GM18907 (cell line): ENCODE data around the gene KSR2.
"Not testable (repeated sequence)": the region's sequence is repeated elsewhere in the genome, so short reads cannot be mapped to it uniquely, and the experiment has no call there.

Source experiments
- ATAC-seq: cut with Tn5 transposase; IDR thresholded peaks from one replicate; pipeline ENCODE4 v1.9.1; 2021; ENCODE audit warnings: mild to moderate bottlenecking, moderate library complexity; ENCODE audit not compliant: unreplicated experiment

Gene KSR2

DNA sequence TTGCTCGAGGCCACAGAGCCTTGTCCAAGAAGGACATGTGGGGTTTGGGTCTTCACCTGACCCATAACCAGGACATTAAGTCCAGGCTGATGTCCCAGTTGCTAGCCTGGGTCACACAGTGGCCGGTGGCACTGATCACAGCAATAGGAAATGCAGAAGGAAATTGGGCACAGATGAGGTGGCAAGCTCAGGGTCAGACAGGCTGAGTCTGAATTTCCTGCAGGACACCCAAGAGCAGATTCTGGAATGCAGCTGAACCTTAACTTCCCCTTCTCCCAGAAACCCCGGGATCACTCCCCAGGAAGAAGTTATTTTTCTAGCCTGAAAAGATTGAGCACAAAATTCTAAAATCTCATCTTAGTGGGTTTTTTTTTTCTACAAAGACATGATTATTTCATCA, 199.9 kb downstream of the KSR2 start:
- no peak for ATAC-seq

DNA sequence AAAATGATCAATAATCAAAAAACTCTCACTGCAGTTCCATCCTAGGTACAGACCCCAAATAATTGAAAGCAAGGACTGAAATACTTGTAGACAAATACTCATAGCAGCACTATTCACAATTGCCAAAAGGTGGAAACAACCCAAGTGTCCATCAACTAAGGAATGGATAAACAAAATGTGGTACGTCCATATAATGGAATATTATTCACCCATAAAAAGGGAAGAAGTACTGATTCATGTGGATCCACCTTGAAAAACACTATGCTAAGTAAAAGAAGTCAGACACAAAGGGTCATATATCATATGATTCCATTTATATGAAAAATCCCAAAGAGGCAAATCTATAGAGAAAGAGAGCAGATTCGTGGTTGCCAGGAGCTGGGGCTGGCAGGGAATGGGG, 202.8 kb downstream of the KSR2 start:
- no peak for ATAC-seq

DNA sequence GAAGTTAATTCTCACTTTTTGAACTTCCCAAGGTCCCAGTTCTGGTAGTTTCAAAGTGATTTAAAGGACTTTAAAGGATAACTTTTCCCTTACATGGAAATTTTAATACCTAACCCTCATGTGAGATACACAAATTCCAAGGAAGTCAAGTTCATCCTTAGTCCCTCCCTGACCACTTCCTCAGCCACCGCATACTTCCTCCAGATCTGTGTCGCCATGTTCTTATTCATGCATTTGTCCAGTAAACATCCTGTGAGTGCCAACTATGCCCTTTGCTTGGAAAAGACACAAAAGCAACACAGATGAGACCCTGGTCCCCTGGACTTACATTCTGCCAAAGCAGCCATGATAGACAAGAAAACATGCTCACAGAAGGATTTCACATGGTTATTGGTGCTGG, 206.6 kb downstream of the KSR2 start:
- ATAC-seq: no peak

DNA sequence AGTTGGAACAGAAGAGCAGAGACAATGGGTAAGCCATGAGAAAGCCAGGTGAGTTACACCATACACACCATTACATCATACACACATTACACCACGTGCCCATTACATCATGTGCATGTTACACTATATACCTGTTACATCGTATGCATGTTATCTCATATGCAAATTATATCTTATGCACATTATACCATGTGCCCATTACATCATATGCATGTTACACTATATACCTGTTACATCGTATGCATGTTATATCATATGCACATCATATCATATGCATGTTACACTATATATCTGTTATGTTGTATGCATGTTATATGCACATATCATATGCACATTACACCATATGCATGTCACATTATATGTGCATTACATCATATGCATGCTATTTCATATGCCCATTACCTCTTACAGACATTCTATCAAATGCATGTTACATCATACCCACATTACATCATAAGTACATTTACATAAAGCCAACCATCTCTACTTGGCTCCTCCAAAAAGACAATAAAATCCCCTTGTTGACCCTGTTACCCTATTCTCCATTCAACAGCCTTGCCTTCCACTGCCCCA, 207.2 kb downstream of the KSR2 start:
- ATAC-seq: no peak

DNA sequence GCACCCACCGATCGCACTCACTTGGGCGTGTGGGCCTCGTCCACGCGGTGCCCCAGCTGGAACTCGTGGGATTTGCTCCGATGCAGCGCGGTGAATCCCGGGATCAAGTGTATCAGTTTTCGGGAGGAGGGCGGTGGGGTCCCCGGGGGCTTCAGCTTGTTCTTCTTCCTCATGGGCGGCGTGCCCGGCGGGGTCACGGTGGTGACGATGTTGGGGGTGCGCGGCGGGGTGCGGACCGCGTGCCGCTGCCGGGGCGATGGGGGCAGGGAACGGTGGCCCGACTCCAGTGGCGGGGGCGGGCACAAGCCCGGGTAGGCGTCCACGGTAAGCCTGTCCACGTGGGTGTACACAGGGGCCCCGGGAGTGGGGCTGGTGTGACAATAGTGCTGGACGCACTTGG, 207.8 kb downstream of the KSR2 start:
- no peak for ATAC-seq

DNA sequence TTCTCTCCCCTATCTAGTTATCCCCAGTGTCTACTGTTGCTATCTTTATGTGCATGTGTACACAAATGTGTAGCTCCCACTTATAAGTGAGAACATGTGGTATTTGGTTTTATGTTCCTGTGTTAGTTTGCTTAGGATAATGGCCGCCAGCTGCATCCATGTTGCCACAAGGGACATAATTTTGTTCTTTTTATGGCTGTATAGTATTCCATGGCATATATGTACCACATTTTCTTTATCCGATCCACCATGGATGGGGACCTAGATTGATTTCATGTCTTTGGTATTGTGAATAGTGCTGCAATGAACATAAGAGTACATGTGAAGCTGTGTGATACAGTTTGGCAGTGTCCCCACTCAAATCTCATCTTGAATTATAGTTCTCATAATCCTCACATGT, 218.1 kb downstream of the KSR2 start:
- no peak for ATAC-seq

DNA sequence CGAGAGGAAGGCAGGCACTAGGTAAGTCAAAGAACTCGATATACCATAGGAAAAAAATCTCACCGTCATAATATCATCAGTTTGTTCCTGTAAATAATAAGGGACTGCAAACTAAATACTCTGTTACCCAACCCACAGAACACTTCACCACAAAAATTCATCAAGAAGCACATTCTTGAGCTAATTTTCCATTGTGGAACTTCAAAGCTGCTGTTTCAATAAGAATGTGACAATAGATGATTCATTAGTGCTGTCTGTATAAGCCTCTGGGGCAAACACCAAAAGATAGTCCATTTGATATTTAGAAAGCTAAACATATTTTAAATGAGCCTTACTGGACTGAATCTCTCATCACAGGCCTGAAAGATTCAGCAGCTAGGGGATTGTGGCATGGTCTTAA, 219.4 kb downstream of the KSR2 start:
- no peak for ATAC-seq

DNA sequence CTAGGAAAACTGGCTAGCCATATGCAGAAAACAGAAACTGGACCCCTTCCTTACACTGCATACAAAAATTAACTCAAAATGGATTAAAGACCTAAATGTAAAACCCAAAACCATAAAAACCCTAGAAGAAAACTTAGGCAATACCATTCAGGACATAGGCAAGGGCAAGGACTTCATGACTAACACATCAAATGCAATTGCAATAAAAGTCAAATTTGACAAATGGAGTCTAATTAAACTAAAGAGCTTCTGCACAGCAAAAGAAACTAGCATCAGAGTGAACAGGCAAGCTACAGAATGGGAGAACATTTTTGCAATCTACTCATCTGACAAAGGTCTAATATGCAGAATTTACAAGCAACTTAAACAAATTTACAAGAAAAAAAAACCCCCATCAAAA, 222.4 kb downstream of the KSR2 start:
- not testable (repeated sequence) for ATAC-seq

DNA sequence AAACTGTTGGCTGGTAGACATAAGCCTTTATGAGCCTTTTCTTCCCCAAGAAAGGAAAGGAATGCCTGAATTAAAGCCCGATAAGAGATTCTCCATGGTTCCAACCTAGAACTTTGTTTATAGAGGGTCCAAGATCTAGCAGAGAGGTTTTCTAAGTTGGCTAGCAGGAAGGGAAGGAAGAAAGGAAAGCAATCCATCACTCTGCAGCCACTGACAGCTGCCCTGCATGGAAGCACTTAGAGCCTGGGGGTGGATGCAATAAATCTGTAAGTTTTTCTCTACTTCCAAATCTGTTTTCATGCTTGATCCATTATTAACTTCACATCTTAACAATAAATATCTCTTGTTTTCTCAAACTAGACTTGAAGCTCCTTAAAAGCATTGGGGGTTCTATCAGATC, 224.4 kb downstream of the KSR2 start:
- ATAC-seq: no peak

DNA sequence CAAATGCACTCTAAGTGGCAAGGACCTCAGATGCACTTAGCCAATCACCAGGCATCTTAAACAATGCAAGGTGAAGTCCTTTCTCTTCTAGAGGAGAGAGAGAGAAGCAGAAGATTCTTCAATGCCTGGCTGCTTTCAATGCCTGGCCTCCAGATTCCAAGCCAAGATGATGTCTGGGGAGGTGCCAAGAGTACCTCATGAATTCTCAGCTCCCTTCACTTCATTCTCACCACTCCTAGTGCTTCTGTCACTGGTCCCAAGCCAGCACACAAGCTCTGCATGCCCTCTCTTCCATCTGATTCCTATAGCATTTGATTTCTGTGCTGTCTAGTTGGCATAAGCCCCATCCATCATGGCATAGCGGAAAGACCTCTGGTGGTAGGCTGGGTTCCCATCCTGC, 225.0 kb downstream of the KSR2 start:
- no peak for ATAC-seq

DNA sequence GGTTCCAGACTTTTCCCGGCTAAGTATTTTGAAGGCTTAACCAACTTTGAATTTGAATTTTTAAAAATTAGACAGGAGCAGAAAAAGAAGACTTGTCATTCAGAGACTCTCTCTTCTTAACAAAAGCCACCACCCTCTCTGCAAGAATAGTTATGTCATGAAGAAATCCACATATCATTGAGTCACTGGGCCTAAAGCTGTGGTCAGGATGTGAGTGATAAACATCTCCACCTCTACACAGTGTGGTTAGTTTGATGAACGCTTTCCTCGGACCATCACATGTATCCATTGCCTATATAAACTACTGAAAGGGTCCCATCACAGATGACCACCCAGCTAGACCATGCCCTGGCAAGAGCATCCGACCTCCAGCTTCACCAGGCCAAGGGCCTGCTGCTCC, 226.1 kb downstream of the KSR2 start:
- ATAC-seq: no peak

DNA sequence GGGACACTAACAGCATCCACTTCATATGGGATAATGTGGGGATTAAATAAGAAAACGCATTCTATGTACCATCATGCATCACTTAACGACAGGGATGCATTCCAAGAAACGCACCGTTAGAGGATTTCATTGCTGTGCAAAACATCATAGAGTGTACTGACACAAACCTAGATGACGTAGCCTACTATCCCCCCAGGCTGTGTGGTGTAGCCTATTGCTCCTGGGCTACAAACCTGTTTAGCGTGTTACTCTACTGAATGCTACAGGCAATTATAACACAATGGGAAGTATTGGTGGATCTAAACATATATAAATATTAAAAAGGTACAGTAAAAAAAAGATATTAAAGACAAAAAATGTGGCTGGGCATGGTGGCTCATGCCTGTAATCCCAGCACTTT, 230.6 kb downstream of the KSR2 start:
- no peak for ATAC-seq

DNA sequence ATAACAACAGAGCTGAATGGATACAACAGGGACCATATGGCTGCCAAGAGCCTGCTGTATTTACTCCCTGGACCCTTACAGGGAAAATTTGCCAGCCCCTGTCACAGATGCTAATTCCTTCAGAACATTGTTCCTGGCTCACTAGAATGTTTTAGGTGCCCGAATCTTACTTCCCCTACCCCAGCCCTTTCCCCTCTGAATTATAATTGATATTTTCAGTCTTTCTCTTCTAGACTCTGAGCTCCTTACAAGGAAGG, 235.3 kb downstream of the KSR2 start:
- no peak for ATAC-seq

DNA sequence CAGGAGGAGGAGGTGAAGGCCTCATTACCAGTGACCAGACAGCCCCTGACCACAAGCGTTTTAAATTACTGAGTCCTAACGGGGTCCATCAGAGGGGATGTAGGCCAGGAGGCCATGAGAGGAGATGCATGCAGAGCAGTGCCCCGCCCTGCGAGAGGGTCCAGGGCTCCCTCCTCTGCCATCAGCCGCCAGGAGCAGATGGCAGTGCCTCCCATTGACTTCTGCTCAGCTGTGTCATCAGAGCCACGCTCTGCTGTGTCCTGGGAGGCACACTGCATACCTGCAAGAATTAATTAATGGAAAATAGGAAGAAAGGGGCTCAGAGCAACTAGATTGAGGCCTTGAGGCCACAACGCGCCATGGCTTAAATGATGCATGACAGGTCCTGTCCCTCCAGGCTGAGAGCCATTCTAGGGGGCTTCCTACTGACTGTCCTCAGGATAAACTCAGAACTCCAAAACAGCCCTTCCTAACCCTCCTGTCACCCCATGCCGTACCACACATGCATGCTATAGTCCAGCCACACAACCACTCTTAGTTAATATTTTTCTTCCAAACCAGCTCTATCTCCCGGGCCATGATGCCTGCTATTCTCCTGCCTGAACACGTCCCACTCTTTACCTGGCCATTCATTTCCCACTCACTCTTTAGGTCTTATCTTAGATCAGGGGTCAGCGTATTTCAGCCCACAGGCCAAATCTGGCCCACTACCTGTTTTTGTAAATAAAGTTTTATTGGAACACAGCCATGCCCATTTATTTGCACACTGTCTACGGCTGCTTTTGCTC, 235.8 kb downstream of the KSR2 start:
- ATAC-seq: no peak

DNA sequence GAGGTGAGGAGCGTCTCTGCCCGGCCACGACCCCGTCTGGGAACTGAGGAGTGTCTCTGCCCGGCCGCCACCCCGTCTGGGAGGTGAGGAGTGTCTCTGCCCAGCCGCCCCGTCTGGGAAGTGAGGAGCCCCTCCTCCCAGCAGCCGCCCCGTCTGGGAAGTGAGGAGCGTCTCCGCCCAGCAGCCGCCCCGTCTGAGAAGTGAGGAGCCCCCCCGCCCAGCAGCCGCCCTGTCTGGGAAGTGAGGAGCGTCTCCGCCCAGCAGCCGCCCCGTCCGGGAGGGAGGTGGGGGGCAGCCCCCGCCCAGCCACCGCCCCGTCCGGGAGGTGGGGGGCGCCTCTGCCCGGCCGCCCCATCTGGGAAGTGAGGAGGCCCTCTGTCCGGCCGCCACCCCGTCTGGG, 237.7 kb downstream of the KSR2 start:
- not testable (repeated sequence) for ATAC-seq

DNA sequence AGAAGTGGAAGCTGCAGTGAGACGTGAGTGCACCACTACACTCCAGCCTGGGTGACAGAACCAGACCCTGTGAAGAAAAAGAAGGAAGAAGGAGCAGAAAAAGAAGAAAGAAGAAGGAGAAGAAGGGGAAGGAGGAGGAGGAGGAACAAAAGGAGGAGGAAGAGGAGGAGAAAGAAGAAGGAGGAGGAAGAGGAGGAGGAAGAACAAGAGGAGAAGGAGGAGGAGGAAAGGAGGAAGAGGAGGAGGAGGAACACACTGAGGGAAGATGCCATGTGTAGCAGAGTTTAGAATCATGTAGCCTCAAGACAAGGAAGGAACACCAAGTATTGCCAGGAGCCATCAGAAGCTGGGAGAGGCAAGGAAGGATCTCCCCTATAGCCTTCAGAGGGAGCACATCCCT, 241.5 kb downstream of the KSR2 start:
- ATAC-seq: no peak

DNA sequence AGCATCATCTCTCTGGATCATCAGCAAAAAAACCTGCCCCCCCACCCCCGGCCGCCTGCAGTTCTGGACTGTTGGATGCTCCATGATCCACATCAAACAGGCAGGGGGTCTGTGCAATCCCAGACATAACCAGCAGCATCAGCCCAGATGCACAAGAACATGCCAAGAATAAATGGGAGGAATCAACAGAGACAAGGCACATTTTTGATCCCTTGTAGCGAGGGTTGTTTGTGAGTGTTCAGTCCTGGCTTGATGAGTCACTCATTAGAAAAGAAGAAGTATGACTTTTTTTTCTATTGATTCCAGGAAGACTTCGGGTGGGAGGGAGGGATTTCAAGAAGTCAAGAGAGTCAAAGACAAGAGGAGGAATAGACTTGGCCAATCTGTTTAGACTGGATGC, 244.2 kb downstream of the KSR2 start:
- ATAC-seq: no peak

DNA sequence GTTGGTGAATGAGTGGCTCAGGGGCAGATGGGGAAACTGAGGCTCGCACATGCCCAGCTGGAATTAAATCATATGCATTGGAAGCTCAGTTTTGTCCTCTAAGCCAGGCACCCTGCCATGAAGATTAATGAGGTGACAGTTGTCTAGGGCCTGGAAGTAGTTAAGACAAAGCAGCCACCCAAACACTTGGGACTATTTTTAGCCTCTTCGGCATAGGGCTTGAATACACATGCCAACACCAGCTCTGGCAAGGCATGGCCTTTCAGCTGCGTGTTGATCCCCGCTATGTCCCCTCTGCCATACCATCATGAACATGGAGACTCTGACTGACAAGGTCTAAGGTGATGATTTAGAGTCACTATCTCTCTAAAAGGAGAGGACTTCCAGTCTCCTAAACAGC, 250.2 kb downstream of the KSR2 start:
- ATAC-seq: no peak

DNA sequence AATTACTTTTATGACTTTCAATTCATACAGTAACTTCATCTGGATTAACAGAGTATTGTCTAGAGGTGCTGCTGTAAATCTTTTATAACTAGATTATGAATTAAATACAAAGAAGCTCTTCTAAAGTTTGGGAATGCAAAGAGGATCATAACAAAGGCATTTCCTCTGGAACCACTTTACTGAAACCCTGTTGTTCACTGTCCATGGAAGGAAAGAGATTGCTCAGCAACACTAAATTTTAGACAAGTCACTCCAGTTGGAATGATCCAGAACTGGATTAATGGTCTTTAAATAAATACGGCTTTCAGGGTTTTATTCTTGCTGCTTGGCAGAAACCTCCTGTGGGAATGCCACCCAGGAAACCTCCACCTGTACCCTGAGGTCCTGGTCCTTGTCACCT, 250.6 kb downstream of the KSR2 start:
- ATAC-seq: no peak

DNA sequence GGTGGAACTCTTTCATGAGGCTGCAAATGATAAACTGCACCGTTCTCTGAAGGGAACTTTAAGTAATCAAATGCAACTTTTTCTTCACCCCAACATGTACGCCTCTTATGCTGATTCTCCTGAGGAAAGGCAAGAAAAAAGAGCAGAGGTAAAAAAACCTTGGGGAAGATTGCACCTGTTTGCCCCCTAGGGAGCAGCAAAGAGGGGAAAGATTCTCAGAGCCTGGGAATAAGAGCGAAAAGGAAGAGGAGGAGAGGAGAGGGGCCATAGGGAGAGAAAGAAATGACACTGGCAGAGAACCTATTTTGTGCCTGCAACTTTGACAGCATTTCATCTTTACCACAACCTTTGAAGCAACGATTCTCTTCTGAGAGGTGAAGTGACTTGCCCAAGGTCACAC, 254.6 kb downstream of the KSR2 start:
- no peak for ATAC-seq

DNA sequence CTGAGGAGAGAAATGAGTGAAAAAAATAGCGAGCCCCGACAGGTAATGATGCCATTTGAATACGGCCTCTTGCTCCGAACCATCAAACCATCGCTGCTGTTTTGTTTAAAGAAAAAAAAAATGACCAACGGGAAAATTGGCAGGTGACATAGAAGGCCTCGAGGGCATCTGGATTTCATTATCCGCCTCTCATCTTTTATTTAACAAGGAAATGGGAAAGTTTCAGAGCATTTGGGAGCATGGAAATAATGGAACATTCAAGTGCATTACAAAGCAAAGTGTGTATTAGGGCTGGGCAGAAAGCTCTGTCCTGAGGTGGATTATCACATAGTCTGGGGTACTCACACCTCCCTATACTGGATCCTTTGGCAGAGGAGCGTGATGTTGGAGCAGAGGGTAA, 258.7 kb downstream of the KSR2 start:
- no peak for ATAC-seq

DNA sequence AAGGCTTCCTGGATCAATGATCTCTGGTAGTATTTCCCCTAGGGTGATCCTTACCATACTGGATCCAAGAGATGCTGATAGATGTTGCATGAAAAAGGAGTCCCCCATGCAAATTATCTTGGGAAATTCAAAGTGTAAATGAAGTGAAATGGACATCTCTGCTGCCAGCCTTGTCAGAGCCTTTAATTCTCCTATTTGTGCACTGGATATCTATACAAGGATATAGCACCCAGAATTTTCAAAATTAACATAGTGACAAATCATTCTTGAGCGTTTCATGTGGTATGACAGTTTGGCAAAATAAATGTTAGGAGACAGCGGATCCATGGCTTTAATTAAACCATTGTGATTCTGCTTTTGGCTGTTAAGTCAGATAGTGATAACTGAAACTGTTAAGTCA, 260.9 kb downstream of the KSR2 start:
- no peak for ATAC-seq

DNA sequence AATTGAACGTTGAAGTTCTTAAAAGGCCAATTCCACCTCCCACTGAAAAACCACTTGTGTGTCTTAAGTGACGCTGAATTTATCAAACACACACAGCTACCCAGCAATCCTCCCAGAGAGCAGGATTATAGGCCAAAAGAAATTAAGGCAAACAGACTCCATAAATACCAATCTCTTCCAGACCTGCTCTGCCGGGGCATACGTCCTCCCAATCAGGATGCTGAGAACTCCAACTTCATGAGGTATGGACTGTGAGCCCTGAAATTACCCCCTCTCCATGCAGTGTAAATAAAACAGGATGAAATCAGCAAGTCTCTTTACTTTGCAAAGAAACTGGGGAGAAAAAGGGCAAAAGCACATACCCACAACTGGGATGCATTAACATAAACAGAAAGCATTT, 265.2 kb downstream of the KSR2 start:
- no peak for ATAC-seq
